CD14-positive monocyte (primary cell): ENCODE data around the gene SCYL1. TPM values are rescaled to one million over a fixed set of nuclear protein-coding genes. Genes with fewer than 3 reads are reported as not detected.

ENCODE experiments used
- DNase-seq, 3 donors: peaks; one replicate each; pipeline ENCODE4 v3.0.0-alpha.2; 2011 to 2022
- H2AFZ ChIP-seq: 2 replicates; pipeline ENCODE4 v1.6.0; 2012; ENCODE audit warnings: mild to moderate bottlenecking, low read depth, low read length, inconsistent platforms; ENCODE audit not compliant: insufficient read depth, poor library complexity, severe bottlenecking
- H3K27ac ChIP-seq, 2 donors: 1 replicate in 1 of 2; 2 replicates in 1 of 2; pipeline ENCODE4 v1.5.1; 2012 to 2013; ENCODE audit warnings: low read length in 2 of 2, control low read depth in 1 of 2, inconsistent platforms in 1 of 2, low read depth in 1 of 2, mild to moderate bottlenecking in 1 of 2
- H3K27me3 ChIP-seq, 2 donors: one replicate each; pipeline versions ENCODE4 v1.6.0 to v1.6.1; 2011 to 2013; ENCODE audit warnings: low read length in 2 of 2; ENCODE audit not compliant: control insufficient read depth in 2 of 2, insufficient read depth in 2 of 2
- H3K36me3 ChIP-seq, 2 donors: replicated peaks in 1 of 2; 1 replicate in 1 of 2; 2 replicates in 1 of 2; pipeline versions ENCODE4 v1.5.1 to v1.6.1; 2012 to 2013; ENCODE audit warnings: low read length in 2 of 2, control low read depth in 1 of 2, inconsistent platforms in 1 of 2, mild to moderate bottlenecking in 1 of 2; ENCODE audit not compliant: insufficient read depth in 2 of 2, control insufficient read depth in 1 of 2
- H3K4me1 ChIP-seq, 2 donors: 1 replicate in 1 of 2; 2 replicates in 1 of 2; pipeline versions ENCODE4 v1.5.1 to v1.6.1; 2012 to 2013; ENCODE audit warnings: low read length in 2 of 2, control low read depth in 1 of 2, inconsistent platforms in 1 of 2, mild to moderate bottlenecking in 1 of 2, moderate library complexity in 1 of 2; ENCODE audit not compliant: insufficient read depth in 2 of 2, control insufficient read depth in 1 of 2
- H3K4me2 ChIP-seq: replicated peaks from 2 replicates; pipeline ENCODE3; 2012; ENCODE audit warnings: low read length, moderate library complexity, mild to moderate bottlenecking; ENCODE audit not compliant: poor library complexity, severe bottlenecking; ENCODE audit errors: extremely low read depth
- H3K4me3 ChIP-seq, 3 experiments: fragments of 200-600 bp in 1 of 3; sonication (generic) in 1 of 3; replicated peaks in 1 of 3; 1 replicate in 2 of 3; 2 replicates in 1 of 3; pipeline ENCODE4 v1.5.1; 2011 to 2013; ENCODE audit warnings: low read length in 3 of 3, mild to moderate bottlenecking in 3 of 3, control low read depth in 2 of 3, low read depth in 2 of 3, inconsistent platforms in 1 of 3, moderate library complexity in 1 of 3
- H3K79me2 ChIP-seq: 2 replicates; pipeline ENCODE4 v1.6.0; 2012; ENCODE audit warnings: mild to moderate bottlenecking, control low read depth, inconsistent platforms, low read length, moderate library complexity; ENCODE audit not compliant: insufficient read depth
- H3K9ac ChIP-seq: 2 replicates; pipeline ENCODE4 v1.6.0; 2017; ENCODE audit warnings: low read length, mild to moderate bottlenecking; ENCODE audit not compliant: insufficient read depth, poor library complexity, severe bottlenecking
- H3K9me3 ChIP-seq, 2 donors: replicated peaks in 1 of 2; 1 replicate in 1 of 2; 2 replicates in 1 of 2; pipeline versions ENCODE4 v1.5.1 to v1.6.1; 2012 to 2013; ENCODE audit warnings: low read length in 2 of 2, control low read depth in 1 of 2; ENCODE audit not compliant: control insufficient read depth in 1 of 2, insufficient read depth in 1 of 2
- H4K20me1 ChIP-seq: 2 replicates; pipeline ENCODE4 v1.6.0; 2012; ENCODE audit warnings: mild to moderate bottlenecking, low read length, control low read depth, moderate library complexity; ENCODE audit not compliant: insufficient read depth
- H3K27ac Mint-ChIP-seq, 7 donors: one replicate each; pipeline ENCODE4 v1.8.0; 2020; ENCODE audit warnings: mild to moderate bottlenecking in 7 of 7, mixed read lengths in 7 of 7, moderate library complexity in 6 of 7, inconsistent platforms in 2 of 7
- H3K27me3 Mint-ChIP-seq, 3 donors: one replicate each; pipeline ENCODE4 v1.8.0; 2021 to 2022; ENCODE audit warnings: low read depth in 3 of 3, mild to moderate bottlenecking in 3 of 3, mixed read lengths in 3 of 3, moderate library complexity in 3 of 3, inconsistent platforms in 1 of 3
- H3K36me3 Mint-ChIP-seq, 2 donors: one replicate each; pipeline ENCODE4 v1.8.0; 2020; ENCODE audit warnings: mixed read lengths in 2 of 2, inconsistent platforms in 1 of 2, mild to moderate bottlenecking in 1 of 2
- H3K4me1 Mint-ChIP-seq: one replicate; pipeline ENCODE4 v1.8.0; 2020; ENCODE audit warnings: mild to moderate bottlenecking, mixed read lengths
- H3K4me3 Mint-ChIP-seq, 2 donors: one replicate each; pipeline ENCODE4 v1.8.0; 2020; ENCODE audit warnings: mild to moderate bottlenecking in 2 of 2, mixed read lengths in 2 of 2, moderate library complexity in 1 of 2
- H3K9me3 Mint-ChIP-seq, 7 donors: one replicate each; pipeline ENCODE4 v1.8.0; 2020 to 2022; ENCODE audit warnings: mixed read lengths in 7 of 7, mild to moderate bottlenecking in 6 of 7, moderate library complexity in 6 of 7, inconsistent platforms in 2 of 7
- WGBS: methylation state at CpG from one replicate; pipeline ENCODE4 v1.1.5; 2013; ENCODE audit warnings: missing lambda C conversion rate; ENCODE audit not compliant: insufficient coverage; 5-methylcytosine and 5-hydroxymethylcytosine counted together
- intact Hi-C, 2 donors: fragments of 100-400 bp; cut with micrococcal nuclease; formaldehyde crosslinking; loops; one replicate each; pipeline versions ENCODE4 v1.15.0 to v1.15.1; 2023
- polyA plus RNA-seq, 3 donors: library from polyadenylated mRNA; depleted of rRNA in 1 of 3; unstranded in 2 of 3; stranded (reverse) in 1 of 3; fragments of 300-500 nt in 2 of 3; fragments of >200 nt in 1 of 3; fragmentation: Illumina TruSeq in 2 of 3; gene quantifications; 1 replicate in 2 of 3; 2 replicates in 1 of 3; pipeline ENCODE4 v1.2.3, GENCODE V29; 2012 to 2021
- TF ChIP-seq, protein P1 (sequence below): fragments of 200-600 bp; IDR thresholded peaks from one replicate; pipeline ENCODE4 v1.8.0; 2022; ENCODE audit warnings: antibody characterized with exemption, mild to moderate bottlenecking

The SCYL1 gene
- polyA plus RNA-seq, 3 donors: 18.6 to 71.6 (median 29.7) TPM

DNA sequence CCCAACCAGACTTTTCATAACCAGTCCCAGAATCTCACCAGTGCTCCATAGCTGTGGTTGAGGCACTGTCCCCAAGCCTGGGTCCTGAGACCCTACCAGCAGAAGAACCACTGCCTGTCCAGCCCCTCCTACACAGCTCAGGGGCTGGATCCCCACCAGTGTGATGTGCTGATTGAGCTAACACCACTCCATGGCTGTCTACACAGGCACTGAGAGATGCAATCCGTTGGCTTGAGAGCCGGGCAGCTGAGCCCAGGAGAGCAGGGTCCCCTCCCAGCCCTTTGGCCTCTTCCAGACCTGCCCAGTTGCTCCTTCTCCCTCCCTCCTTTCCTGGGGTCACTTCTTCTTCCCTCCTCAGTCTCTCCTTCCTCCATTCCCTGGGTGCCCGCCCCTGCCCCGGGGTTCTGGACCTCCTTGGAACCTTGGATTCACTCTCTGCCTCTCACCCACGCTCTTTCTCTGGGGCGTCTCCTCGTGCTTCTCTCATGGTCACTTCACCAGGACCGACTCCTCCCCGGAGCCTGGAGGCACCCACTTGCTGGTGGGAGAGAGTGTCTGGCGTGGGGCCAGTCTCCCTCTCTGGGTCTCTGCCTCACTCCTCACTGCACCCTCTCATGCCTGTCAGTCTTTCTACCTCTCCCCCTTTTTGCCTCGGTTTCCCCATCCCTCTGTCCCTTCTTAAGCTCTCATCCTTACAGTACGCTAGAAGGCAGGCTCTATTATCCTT lies 706 bp upstream of the SCYL1 start:
- H3K36me3 Mint-ChIP-seq: peaks cover 18 to 22% of the 10 kb centered on the region in 2 donors
- Histone ChIP-seq H3K9ac (no peak overlapping the region), H3K27me3 (no peaks in the 10 kb centered on the region), H3K4me2 (peak overlapping the region; percentile 65), H3K4me3 (peak overlapping the region in 1 of 3 experiments; percentile 65), H3K79me2 (peaks cover 20% of the 10 kb centered on the region), H4K20me1 (peaks cover 27% of the 10 kb centered on the region), H3K27ac (no peak overlapping the region), H2AFZ (no peak overlapping the region), H3K9me3 (no peaks in the 10 kb centered on the region), H3K36me3 (peaks cover 12 to 29% of the 10 kb centered on the region in 2 donors), H3K4me1 (peaks cover 38 to 44% of the 10 kb centered on the region in 2 donors)
- TF ChIP-seq, protein P1, sequence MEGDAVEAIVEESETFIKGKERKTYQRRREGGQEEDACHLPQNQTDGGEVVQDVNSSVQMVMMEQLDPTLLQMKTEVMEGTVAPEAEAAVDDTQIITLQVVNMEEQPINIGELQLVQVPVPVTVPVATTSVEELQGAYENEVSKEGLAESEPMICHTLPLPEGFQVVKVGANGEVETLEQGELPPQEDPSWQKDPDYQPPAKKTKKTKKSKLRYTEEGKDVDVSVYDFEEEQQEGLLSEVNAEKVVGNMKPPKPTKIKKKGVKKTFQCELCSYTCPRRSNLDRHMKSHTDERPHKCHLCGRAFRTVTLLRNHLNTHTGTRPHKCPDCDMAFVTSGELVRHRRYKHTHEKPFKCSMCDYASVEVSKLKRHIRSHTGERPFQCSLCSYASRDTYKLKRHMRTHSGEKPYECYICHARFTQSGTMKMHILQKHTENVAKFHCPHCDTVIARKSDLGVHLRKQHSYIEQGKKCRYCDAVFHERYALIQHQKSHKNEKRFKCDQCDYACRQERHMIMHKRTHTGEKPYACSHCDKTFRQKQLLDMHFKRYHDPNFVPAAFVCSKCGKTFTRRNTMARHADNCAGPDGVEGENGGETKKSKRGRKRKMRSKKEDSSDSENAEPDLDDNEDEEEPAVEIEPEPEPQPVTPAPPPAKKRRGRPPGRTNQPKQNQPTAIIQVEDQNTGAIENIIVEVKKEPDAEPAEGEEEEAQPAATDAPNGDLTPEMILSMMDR: no peak
- DNase-seq: no peak
- peaks cover 44% of the 10 kb centered on the region for H3K4me1 Mint-ChIP-seq
- no peaks in the 10 kb centered on the region for H3K9me3 Mint-ChIP-seq
- peak overlapping the region; percentile 17 to 84 (median 75) for H3K27ac Mint-ChIP-seq
- WGBS: 81% methylated on average over 3 of the region's 12 CpGs
- intact Hi-C loops: no loop called here
- no peaks in the 10 kb centered on the region for H3K27me3 Mint-ChIP-seq
- peak overlapping the region; percentile 59 to 89 for H3K4me3 Mint-ChIP-seq

DNA sequence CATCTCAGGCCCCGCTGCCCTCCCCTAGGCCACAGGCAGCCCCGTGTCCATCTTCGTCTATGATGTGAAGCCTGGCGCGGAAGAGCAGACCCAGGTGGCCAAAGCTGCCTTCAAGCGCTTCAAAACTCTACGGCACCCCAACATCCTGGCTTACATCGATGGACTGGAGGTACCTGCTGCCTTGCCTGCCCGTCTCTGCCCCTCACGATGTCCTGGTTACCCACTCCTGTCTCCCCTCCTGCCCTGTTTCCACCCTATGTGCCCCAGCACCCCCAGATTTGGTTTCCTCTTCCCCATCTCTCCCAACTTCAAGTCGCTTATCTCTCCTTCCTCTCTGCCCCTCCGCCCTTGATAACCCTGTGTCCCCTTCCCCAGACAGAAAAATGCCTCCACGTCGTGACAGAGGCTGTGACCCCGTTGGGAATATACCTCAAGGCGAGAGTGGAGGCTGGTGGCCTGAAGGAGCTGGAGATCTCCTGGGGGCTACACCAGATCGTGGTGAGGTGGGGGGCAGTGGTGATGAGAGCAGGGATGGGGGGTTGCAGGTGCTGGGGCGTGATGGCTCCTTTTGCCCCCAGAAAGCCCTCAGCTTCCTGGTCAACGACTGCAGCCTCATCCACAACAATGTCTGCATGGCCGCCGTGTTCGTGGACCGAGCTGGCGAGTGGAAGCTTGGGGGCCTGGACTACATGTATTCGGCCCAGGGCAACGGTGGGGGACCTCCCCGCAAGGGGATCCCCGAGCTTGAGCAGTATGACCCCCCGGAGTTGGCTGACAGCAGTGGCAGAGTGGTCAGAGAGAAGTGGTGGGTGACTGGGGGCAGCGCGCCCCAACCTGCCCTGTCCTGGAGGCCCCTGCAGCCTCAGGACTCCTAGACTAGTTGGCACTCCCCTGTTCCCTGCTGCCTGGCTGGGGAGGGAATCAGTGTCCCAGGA lies 930 bp downstream of the SCYL1 start:
- H3K36me3 Mint-ChIP-seq: peaks cover 28 to 38% of the 10 kb centered on the region in 2 donors
- Histone ChIP-seq H3K4me1 (peaks cover 38 to 44% of the 10 kb centered on the region in 2 donors), H3K4me2 (peak overlapping the region; percentile 91), H2AFZ (peak overlapping the region; percentile 86), H3K36me3 (peaks cover 27 to 45% of the 10 kb centered on the region in 2 donors), H3K9me3 (no peaks in the 10 kb centered on the region), H3K4me3 (peak overlapping the region; percentile 67 to 90 (median 75)), H3K9ac (peak overlapping the region; percentile 96), H3K27ac (peak overlapping the region; percentile 3 to 86), H3K79me2 (peaks cover 20% of the 10 kb centered on the region), H4K20me1 (peaks cover 38% of the 10 kb centered on the region), H3K27me3 (no peaks in the 10 kb centered on the region)
- WGBS: 48% methylated on average over 30 of the region's 31 CpGs
- H3K4me1 Mint-ChIP-seq: peaks cover 44% of the 10 kb centered on the region
- DNase-seq: peak in 1 of 3 donors; percentile 8
- intact Hi-C loops: no loop called here
- peaks cover 0 to 2% (median 0%) of the 10 kb centered on the region in 3 donors for H3K27me3 Mint-ChIP-seq
- H3K9me3 Mint-ChIP-seq: no peaks in the 10 kb centered on the region
- TF ChIP-seq, protein P1: no peak
- H3K4me3 Mint-ChIP-seq: peak overlapping the region; percentile 82 to 89
- peak overlapping the region; percentile 73 to 90 (median 82) for H3K27ac Mint-ChIP-seq
